Colonic mucosa (tissue), 4 donors: ENCODE measurements around the gene RNF227. TPM values are rescaled to one million over a fixed set of nuclear protein-coding genes. Genes with fewer than 3 reads are reported as not detected.
"Not testable (repeated sequence)": the region's sequence is repeated elsewhere in the genome, so short reads cannot be mapped to it uniquely, and the experiment has no call there.

Source experiments
- DNase-seq: peaks from one replicate; pipeline ENCODE4 v3.0.0-alpha.2; 2020
- H3K27ac ChIP-seq: fragments of 200-600 bp; one replicate; pipeline ENCODE4 v1.8.0; 2021
- H3K27me3 ChIP-seq: fragments of 200-600 bp; one replicate; pipeline ENCODE4 v1.8.0; 2021
- H3K36me3 ChIP-seq: fragments of 200-600 bp; one replicate; pipeline ENCODE4 v1.8.0; 2021
- H3K4me1 ChIP-seq: fragments of 200-600 bp; one replicate; pipeline ENCODE4 v1.8.0; 2021; ENCODE audit warnings: mild to moderate bottlenecking
- H3K4me3 ChIP-seq: fragments of 200-600 bp; one replicate; pipeline ENCODE4 v1.8.0; 2021
- H3K9ac ChIP-seq, 2 donors: one replicate each; pipeline ENCODE4 v1.7.0; 2013; ENCODE audit warnings: control low read depth in 2 of 2, low read depth in 2 of 2, low read length in 2 of 2
- H3K9me3 ChIP-seq: fragments of 200-600 bp; one replicate; pipeline ENCODE4 v1.8.0; 2021
- intact Hi-C: fragments of 100-400 bp; cut with DNase I; formaldehyde crosslinking; loops from one replicate; pipeline ENCODE4 v1.14.1; 2022
- total RNA-seq, 2 donors: library from RNA; stranded (reverse); fragmentation: NEBNext Ultra II Directional in 1 of 2; extraction: Animal tissue kit (Norgen Biotek cat#: 25700) in 1 of 2; gene quantifications; one replicate each; pipeline ENCODE4 v1.2.1, GENCODE V29; 2021
- TF ChIP-seq, protein P1 (sequence below): fragments of 200-600 bp; IDR thresholded peaks from one replicate; pipeline ENCODE4 v1.8.0; 2022; ENCODE audit warnings: antibody characterized with exemption, mild to moderate bottlenecking
- donor health status: healthy.
- donor health status: DM: no; HTN: no; CAD: no.
- donor health status: DM: no; HTN: no; CAD: no.

The RNF227 gene
- total RNA-seq, 2 donors from 2014 or later, result 2.8 to 3.0 TPM

DNA sequence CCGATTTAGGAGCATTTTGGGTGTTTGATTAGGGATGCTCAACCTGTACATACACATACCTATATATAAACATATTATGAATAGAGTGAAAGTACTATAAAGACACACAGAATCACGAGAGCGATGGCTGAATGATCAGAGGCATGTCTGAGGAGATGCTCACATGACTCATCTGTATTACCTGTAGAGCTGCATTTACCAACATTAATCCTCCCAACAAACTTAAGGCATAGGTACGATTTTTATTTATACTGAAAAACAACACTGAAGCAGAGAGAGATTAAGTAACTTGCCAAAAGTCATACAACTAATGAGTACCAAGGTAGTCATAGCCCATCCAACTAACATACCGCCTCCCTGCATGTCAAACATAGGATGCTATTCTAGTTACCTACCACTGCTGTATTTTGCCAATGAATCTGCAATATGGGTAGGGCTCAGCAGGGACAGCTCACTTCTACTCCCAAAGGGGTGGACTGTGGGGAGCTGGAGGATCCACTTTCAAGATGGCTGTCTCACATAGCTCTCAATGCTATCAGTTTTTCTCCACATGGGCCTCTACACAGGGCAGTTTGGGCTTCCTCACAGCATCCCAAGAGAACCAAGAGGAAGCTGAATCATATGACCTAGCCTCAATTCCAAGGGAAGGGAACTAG, 51.0 kb downstream of the RNF227 start:
- intact Hi-C loops, result loop anchor here (2.0 kb wide), 1 partner anchor 26 kb away; no protein-coding TSS in a partner anchor
- no peak overlapping the region for H3K9ac ChIP-seq
- no peak overlapping the region for H3K4me3 ChIP-seq
- H3K27me3 ChIP-seq, result no peaks in the 10 kb centered on the region
- H3K27ac ChIP-seq, result no peak overlapping the region
- no peaks in the 10 kb centered on the region for H3K9me3 ChIP-seq
- DNase-seq, result no peak
- H3K36me3 ChIP-seq, result no peaks in the 10 kb centered on the region
- TF ChIP-seq, protein P1, sequence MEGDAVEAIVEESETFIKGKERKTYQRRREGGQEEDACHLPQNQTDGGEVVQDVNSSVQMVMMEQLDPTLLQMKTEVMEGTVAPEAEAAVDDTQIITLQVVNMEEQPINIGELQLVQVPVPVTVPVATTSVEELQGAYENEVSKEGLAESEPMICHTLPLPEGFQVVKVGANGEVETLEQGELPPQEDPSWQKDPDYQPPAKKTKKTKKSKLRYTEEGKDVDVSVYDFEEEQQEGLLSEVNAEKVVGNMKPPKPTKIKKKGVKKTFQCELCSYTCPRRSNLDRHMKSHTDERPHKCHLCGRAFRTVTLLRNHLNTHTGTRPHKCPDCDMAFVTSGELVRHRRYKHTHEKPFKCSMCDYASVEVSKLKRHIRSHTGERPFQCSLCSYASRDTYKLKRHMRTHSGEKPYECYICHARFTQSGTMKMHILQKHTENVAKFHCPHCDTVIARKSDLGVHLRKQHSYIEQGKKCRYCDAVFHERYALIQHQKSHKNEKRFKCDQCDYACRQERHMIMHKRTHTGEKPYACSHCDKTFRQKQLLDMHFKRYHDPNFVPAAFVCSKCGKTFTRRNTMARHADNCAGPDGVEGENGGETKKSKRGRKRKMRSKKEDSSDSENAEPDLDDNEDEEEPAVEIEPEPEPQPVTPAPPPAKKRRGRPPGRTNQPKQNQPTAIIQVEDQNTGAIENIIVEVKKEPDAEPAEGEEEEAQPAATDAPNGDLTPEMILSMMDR, result no peak
- no peaks in the 10 kb centered on the region for H3K4me1 ChIP-seq

GRCh38 chr17:7864384-7864783, 51.7 kb downstream of the RNF227 start:
- H3K36me3 ChIP-seq, H3K27ac ChIP-seq, H3K4me3 ChIP-seq, H3K4me1 ChIP-seq, H3K27me3 ChIP-seq, H3K9ac ChIP-seq, H3K9me3 ChIP-seq, DNase-seq: not testable (repeated sequence)
- intact Hi-C loops, result loop anchor here (2.0 kb wide), 1 partner anchor 26 kb away; no protein-coding TSS in a partner anchor

Other genes starting within 250 kb of the RNF227 start
- gene TP53, start 228.8 kb downstream of the RNF227 start, total RNA-seq, result 10 to 100 TPM; 64.3 to 90.0 TPM
- gene WRAP53, start 227.8 kb downstream of the RNF227 start, total RNA-seq, result 10 to 100 TPM in 1 of 2 donors, 1 to 10 TPM in 1; 6.0 to 22.6 TPM
- under 1 TPM; 0.42 to 0.82 TPM for gene EFNB3, start 211.1 kb downstream of the RNF227 start, total RNA-seq
- gene DNAH2, start 198.5 kb downstream of the RNF227 start, total RNA-seq, result under 1 TPM; 0.32 to 0.62 TPM
- 10 to 100 TPM; 32.7 to 42.6 TPM for gene KDM6B, start 82.1 kb downstream of the RNF227 start, total RNA-seq
- gene TMEM88, start 61.2 kb downstream of the RNF227 start, total RNA-seq, result 1 to 10 TPM; 2.5 to 2.7 TPM
- gene NAA38, start 58.7 kb downstream of the RNF227 start, total RNA-seq, result 100 to 1,000 TPM in 1 of 2 donors, 10 to 100 TPM in 1; 59.5 to 133 TPM
- gene CYB5D1, start 58.3 kb downstream of the RNF227 start, total RNA-seq, result 10 to 100 TPM in 1 of 2 donors, 1 to 10 TPM in 1; 9.4 to 18.2 TPM
- 100 to 1,000 TPM in 1 of 2 donors, 10 to 100 TPM in 1; 56.3 to 108 TPM for gene CHD3, start 27.5 kb downstream of the RNF227 start, total RNA-seq
- gene KCNAB3, start 13.6 kb upstream of the RNF227 start, total RNA-seq, result 1 to 10 TPM; 1.1 to 2.6 TPM
- gene TRAPPC1, start 15.7 kb upstream of the RNF227 start, total RNA-seq, result 100 to 1,000 TPM; 116 to 129 TPM
- gene CNTROB, start 15.9 kb upstream of the RNF227 start, total RNA-seq, result 10 to 100 TPM; 23.9 to 40.6 TPM
- gene GUCY2D, start 86.3 kb upstream of the RNF227 start, total RNA-seq, result under 1 TPM; 0.21 to 0.37 TPM
- gene ALOX15B, start 122.8 kb upstream of the RNF227 start, total RNA-seq, result under 1 TPM; 0.52 to 0.56 TPM
- under 1 TPM; 0.48 to 0.69 TPM for gene ALOX12B, start 171.4 kb upstream of the RNF227 start, total RNA-seq
- gene ALOXE3, start 202.2 kb upstream of the RNF227 start, total RNA-seq, result not detected
- gene HES7, start 207.8 kb upstream of the RNF227 start, total RNA-seq, result not detected
- 10 to 100 TPM; 19.7 to 43.6 TPM for gene PER1, start 236.1 kb upstream of the RNF227 start, total RNA-seq
- 10 to 100 TPM; 34.0 to 38.8 TPM for gene VAMP2, start 246.7 kb upstream of the RNF227 start, total RNA-seq